ENCODE data around the gene POMT1. TPM values are rescaled to one million over a fixed set of nuclear protein-coding genes. Genes with fewer than 3 reads are reported as not detected.
A peak's percentile ranks its signal among the peaks of the same experiment; 100 is the strongest.

The POMT1 gene
- total RNA-seq, 2 experiments from 2014 or later, result 30.2 to 35.9 TPM

- CTCF ChIA-PET, result interaction anchor here (1.2 to 1.6 kb wide), 5 partner anchors 13 to 127 kb away, joined by 4 to 12 read pairs (median 7); no protein-coding TSS in a partner anchor
- ATAC-seq (no peak), DNase-seq (no peak)
- peaks cover 10% of the 10 kb centered on the region for H3K4me1 Mint-ChIP-seq (ENCODE audit: low read depth)
- H3K4me3 Mint-ChIP-seq, result no peak overlapping the region
- H3K9me3 Mint-ChIP-seq, result no peaks in the 10 kb centered on the region
- H3K27me3 Mint-ChIP-seq, result no peaks in the 10 kb centered on the region
- intact Hi-C loops (cut with micrococcal nuclease), result no loop called here
- peaks cover 42% of the 10 kb centered on the region for H3K36me3 Mint-ChIP-seq (ENCODE audit: low read depth)
- H3K27ac Mint-ChIP-seq, result no peak overlapping the region
- POLR2A ChIA-PET, result interaction anchor here (1.0 kb wide), 1 partner anchor 104 kb away, joined by 3 read pairs; no protein-coding TSS in a partner anchor
- no peak for TF ChIP-seq CTCF (IDR thresholded peaks at IDR 0.05)
Measured at GRCh38 chr9:131476777-131477345, 25.9 kb upstream of the POMT1 start.

DNA sequence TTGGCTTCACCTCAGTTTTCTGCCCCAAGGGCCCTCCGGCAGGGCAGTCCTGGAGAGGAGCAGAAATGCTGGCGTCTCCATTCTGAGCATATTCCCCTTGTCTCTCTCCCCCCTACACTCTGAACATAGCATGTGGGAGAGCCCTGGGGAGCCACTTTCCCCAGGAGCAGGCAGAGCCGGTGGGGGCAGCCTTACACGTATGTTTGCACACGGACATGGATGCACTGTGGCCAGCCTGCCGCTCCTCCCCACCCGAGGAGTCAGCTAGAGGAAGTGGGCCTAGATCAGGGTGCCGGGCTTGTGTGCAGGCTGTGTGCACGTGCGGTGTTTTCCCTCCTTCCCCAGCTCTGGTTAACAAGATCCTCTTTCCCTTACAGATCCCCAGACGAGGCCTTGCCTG lies 25.4 kb upstream of the POMT1 start:
- H3K9me3 Mint-ChIP-seq, result no peaks in the 10 kb centered on the region
- TF ChIP-seq CTCF (IDR thresholded peaks at IDR 0.05), result no peak
- no peak overlapping the region for H3K4me3 Mint-ChIP-seq
- H3K36me3 Mint-ChIP-seq (ENCODE audit: low read depth), result peaks cover 44% of the 10 kb centered on the region
- DNase-seq (no peak), ATAC-seq (no peak)
- peaks cover 10% of the 10 kb centered on the region for H3K4me1 Mint-ChIP-seq (ENCODE audit: low read depth)
- H3K27me3 Mint-ChIP-seq, result no peaks in the 10 kb centered on the region
- H3K27ac Mint-ChIP-seq, result peak overlapping the region; percentile 38
- ChIA-PET POLR2A (interaction anchor here (1.0 kb wide), 1 partner anchor 104 kb away, joined by 3 read pairs; no protein-coding TSS in a partner anchor), CTCF (interaction anchor here (0.7 to 1.6 kb wide), 11 partner anchors 13 to 297 kb away, joined by 3 to 12 read pairs (median 3); no protein-coding TSS in a partner anchor)
- intact Hi-C loops (cut with micrococcal nuclease), result no loop called here

GRCh38 chr9:131477816-131478419 lies 24.8 kb upstream of the POMT1 start:
- DNase-seq (no peak), ATAC-seq (no peak)
- Mint-ChIP-seq H3K9me3 (no peaks in the 10 kb centered on the region), H3K27me3 (no peaks in the 10 kb centered on the region), H3K27ac (peak overlapping the region; percentile 43), H3K4me3 (no peak overlapping the region), H3K4me1 (ENCODE audit: low read depth) (peaks cover 10% of the 10 kb centered on the region), H3K36me3 (ENCODE audit: low read depth) (peaks cover 41% of the 10 kb centered on the region)
- no peak for TF ChIP-seq CTCF (IDR thresholded peaks at IDR 0.05)
- ChIA-PET CTCF (interaction anchor here (0.7 to 1.6 kb wide), 11 partner anchors 14 to 298 kb away, joined by 3 to 12 read pairs (median 3); no protein-coding TSS in a partner anchor), POLR2A (interaction anchor here (1.0 kb wide), 1 partner anchor 105 kb away, joined by 3 read pairs; no protein-coding TSS in a partner anchor)
- intact Hi-C loops (cut with micrococcal nuclease), result no loop called here

DNA sequence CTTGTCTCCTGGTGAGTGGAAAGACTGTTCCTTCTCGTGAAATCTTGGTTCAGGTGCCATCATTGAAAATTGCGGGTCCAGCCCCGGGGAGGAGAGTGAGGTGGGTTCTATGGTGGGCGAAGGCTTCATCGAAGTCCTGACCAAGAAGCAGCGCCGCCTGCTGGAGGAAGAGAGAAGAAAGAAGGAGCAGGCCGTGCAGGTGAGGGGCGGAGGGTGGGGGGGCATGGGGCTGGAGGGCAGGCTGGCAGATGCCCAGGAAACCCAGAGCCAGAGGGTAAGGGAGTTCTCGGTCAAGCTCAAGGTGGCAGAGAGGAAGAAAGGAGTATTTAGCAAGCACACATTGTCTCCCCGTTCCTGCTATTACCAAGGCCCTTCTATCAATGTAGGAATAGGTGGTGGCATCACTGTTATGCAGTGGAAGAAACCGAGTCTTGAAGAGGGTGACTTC lies 24.3 kb upstream of the POMT1 start:
- no peaks in the 10 kb centered on the region for H3K27me3 Mint-ChIP-seq
- H3K4me1 Mint-ChIP-seq (ENCODE audit: low read depth), result peaks cover 10% of the 10 kb centered on the region
- no peak overlapping the region for H3K4me3 Mint-ChIP-seq
- intact Hi-C loops (cut with micrococcal nuclease), result no loop called here
- H3K27ac Mint-ChIP-seq, result peak overlapping the region; percentile 43
- peaks cover 38% of the 10 kb centered on the region for H3K36me3 Mint-ChIP-seq (ENCODE audit: low read depth)
- ChIA-PET POLR2A (no interaction called here), CTCF (interaction anchor here (0.7 to 1.6 kb wide), 8 partner anchors 14 to 298 kb away, joined by 3 to 12 read pairs (median 4); no protein-coding TSS in a partner anchor)
- peak; percentile 70 for TF ChIP-seq CTCF (IDR thresholded peaks at IDR 0.05)
- no peaks in the 10 kb centered on the region for H3K9me3 Mint-ChIP-seq
- ATAC-seq (peak; percentile 72), DNase-seq (peak; percentile 75)

DNA sequence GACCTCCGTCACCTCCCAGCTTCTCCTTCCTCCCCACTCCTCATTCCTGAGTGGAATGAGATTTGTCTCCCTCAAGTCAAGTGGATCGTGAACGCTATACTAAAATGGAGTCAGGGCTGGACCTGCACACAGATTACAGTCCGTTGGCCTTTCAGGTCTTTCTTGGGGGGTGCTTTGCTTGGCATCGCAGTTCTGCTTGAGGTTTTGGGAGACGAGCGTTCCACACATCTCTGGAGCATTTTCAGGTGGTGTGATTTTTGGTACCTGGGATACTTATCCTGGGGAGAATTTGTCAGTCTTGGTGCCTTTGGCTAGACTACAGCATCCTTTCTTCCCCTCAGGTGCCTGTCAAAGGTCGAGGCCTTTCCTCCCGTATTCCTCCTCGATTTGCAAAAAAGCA lies 23.8 kb upstream of the POMT1 start:
- POLR2A ChIA-PET, result interaction anchor here (0.6 kb wide), 1 partner anchor 1963 kb away, joined by 3 read pairs; no protein-coding TSS in a partner anchor

More for the DNA sequence above, 23.8 kb upstream of the POMT1 start:
- CTCF ChIA-PET, result interaction anchor here (0.9 to 1.7 kb wide), 5 partner anchors 11 to 262 kb away, joined by 3 to 9 read pairs (median 3); no protein-coding TSS in a partner anchor
- peaks cover 10% of the 10 kb centered on the region for H3K4me1 Mint-ChIP-seq (ENCODE audit: low read depth)
- ATAC-seq, result no peak
- H3K27ac Mint-ChIP-seq, result peak overlapping the region; percentile 2
- H3K36me3 Mint-ChIP-seq (ENCODE audit: low read depth), result peaks cover 36% of the 10 kb centered on the region
- DNase-seq, result no peak
- no peaks in the 10 kb centered on the region for H3K9me3 Mint-ChIP-seq
- H3K27me3 Mint-ChIP-seq, result no peaks in the 10 kb centered on the region
- H3K4me3 Mint-ChIP-seq, result no peak overlapping the region
- no peak for TF ChIP-seq CTCF (IDR thresholded peaks at IDR 0.05)
- intact Hi-C loops (cut with micrococcal nuclease), result no loop called here

Measured in activated CD8-positive, alpha-beta T cell treated with anti-CD3 and anti-CD28 coated beads for 36 hours (primary cell).